WTC11 (cell line): ENCODE data around the gene LRRC32. TPM values are rescaled to one million over a fixed set of nuclear protein-coding genes. Genes with fewer than 3 reads are reported as not detected.

ENCODE experiments used
- ATAC-seq: fragments of 200-7000 bp; cut with Tn5 transposase; 2 replicates; pipeline ENCODE4 v1.10.0; 2021; ENCODE audit warnings: mild to moderate bottlenecking, moderate library complexity
- CTCF ChIA-PET: fragments of 300-600 bp; sonication (Branson Sonifier 250); formaldehyde crosslinking; loops from one replicate; lab custom pipeline; 2021; ENCODE audit warnings: antibody characterized with exemption; lab: Charles Lee
- POLR2A ChIA-PET: fragments of 350-600 bp; sonication (Branson Sonifier 250); formaldehyde crosslinking; loops from one replicate; lab custom pipeline; 2021; ENCODE audit warnings: antibody characterized with exemption; lab: Charles Lee
- DNase-seq: peaks from one replicate; pipeline ENCODE4 v3.0.0; 2021; ENCODE audit warnings: low spot score
- H3K27ac Mint-ChIP-seq: 2 replicates; pipeline ENCODE4 v1.8.0; 2021; ENCODE audit warnings: mixed read lengths
- H3K27me3 Mint-ChIP-seq: 2 replicates; pipeline ENCODE4 v1.8.0; 2021; ENCODE audit warnings: low read depth, mild to moderate bottlenecking, moderate library complexity, mixed read lengths
- H3K36me3 Mint-ChIP-seq: 2 replicates; pipeline ENCODE4 v1.8.0; 2021; ENCODE audit warnings: mixed read lengths
- H3K4me1 Mint-ChIP-seq: 2 replicates; pipeline ENCODE4 v1.8.0; 2022; ENCODE audit warnings: mixed read lengths
- H3K4me3 Mint-ChIP-seq: 2 replicates; pipeline ENCODE4 v1.8.0; 2021; ENCODE audit warnings: mild to moderate bottlenecking, moderate library complexity, mixed read lengths
- H3K9me3 Mint-ChIP-seq: 2 replicates; pipeline ENCODE4 v1.8.0; 2021; ENCODE audit warnings: mixed read lengths
- E2F1 ChIP-seq: sonication (generic); formaldehyde crosslinking; IDR thresholded peaks from 2 replicates; pipeline ENCODE4 v1.8.0; 2022; ENCODE audit warnings: mild to moderate bottlenecking, missing genetic modification reagents
- FOXP4 ChIP-seq: sonication (generic); formaldehyde crosslinking; IDR thresholded peaks from 2 replicates; pipeline ENCODE4 v1.8.0; 2022; ENCODE audit warnings: mild to moderate bottlenecking, missing genetic modification reagents
- HMGXB4 ChIP-seq: sonication (generic); formaldehyde crosslinking; IDR thresholded peaks from 2 replicates; pipeline ENCODE4 v1.8.1; 2023; ENCODE audit warnings: mild to moderate bottlenecking, moderate library complexity, missing genetic modification reagents
- NR1H2 ChIP-seq: sonication (generic); formaldehyde crosslinking; IDR thresholded peaks from 2 replicates; pipeline ENCODE4 v1.9.0; 2021; ENCODE audit warnings: mild to moderate bottlenecking, moderate library complexity, missing genetic modification reagents
- PREB ChIP-seq: sonication (generic); formaldehyde crosslinking; IDR thresholded peaks from 2 replicates; pipeline ENCODE4 v1.8.1; 2022; ENCODE audit warnings: mild to moderate bottlenecking, missing genetic modification reagents, moderate library complexity, borderline replicate concordance
- SMAD3 ChIP-seq: sonication (generic); formaldehyde crosslinking; IDR thresholded peaks from 2 replicates; pipeline ENCODE4 v1.8.0; 2022; ENCODE audit warnings: missing genetic modification reagents, mild to moderate bottlenecking, borderline replicate concordance
- USF1 ChIP-seq: sonication (generic); formaldehyde crosslinking; IDR thresholded peaks from 2 replicates; pipeline ENCODE4 v1.8.0; 2022; ENCODE audit warnings: mild to moderate bottlenecking, missing genetic modification reagents
- ZBTB21 ChIP-seq: sonication (generic); formaldehyde crosslinking; IDR thresholded peaks from 2 replicates; pipeline ENCODE4 v1.8.1; 2023; ENCODE audit warnings: mild to moderate bottlenecking, missing genetic modification reagents, borderline replicate concordance
- ZNF138 ChIP-seq: sonication (generic); formaldehyde crosslinking; conservative IDR thresholded peaks from 2 replicates; pipeline ENCODE4 v1.8.1; 2022; ENCODE audit warnings: mild to moderate bottlenecking, moderate library complexity, missing genetic modification reagents
- ZNF317 ChIP-seq: sonication (generic); formaldehyde crosslinking; IDR thresholded peaks from 2 replicates; pipeline ENCODE4 v1.8.1; 2023; ENCODE audit warnings: low read depth, mild to moderate bottlenecking, moderate library complexity, missing genetic modification reagents, borderline replicate concordance
- ZNF532 ChIP-seq: fragments of 250-450 bp; sonication (Bioruptor Pico); IDR thresholded peaks from 2 replicates; pipeline ENCODE4 v1.9.0; 2021; ENCODE audit warnings: mild to moderate bottlenecking, borderline replicate concordance
- total RNA-seq: library from RNA; stranded (reverse); gene quantifications from 3 replicates; pipeline ENCODE4 v1.2.3, GENCODE V29; 2021

The LRRC32 gene
- total RNA-seq, 1 experiment from 2014 or later, result 0.74 TPM

- CTCF ChIA-PET, result no interaction called here
- DNase-seq, result no peak
- Mint-ChIP-seq H3K9me3 (peaks cover 5% of the 10 kb centered on the region), H3K27me3 (no peaks in the 10 kb centered on the region), H3K36me3 (no peaks in the 10 kb centered on the region), H3K4me3 (no peak overlapping the region), H3K27ac (no peak overlapping the region), H3K4me1 (peaks cover 8% of the 10 kb centered on the region; the same call in 1 of the 2 replicates)
- TF ChIP-seq SMAD3 (no peak), FOXP4 (CRISPR knock-in tag) (no peak), ZNF138 (no peak), E2F1 (no peak), ZNF317 (CRISPR knock-in tag) (no peak), NR1H2 (CRISPR knock-in tag) (no peak), ZNF532 (CRISPR knock-in tag) (no peak), USF1 (CRISPR knock-in tag) (no peak), HMGXB4 (CRISPR knock-in tag) (no peak), PREB (CRISPR knock-in tag) (no peak), ZBTB21 (CRISPR knock-in tag) (no peak)
- POLR2A ChIA-PET, result no interaction called here
- ATAC-seq, result no peak
Measured at GRCh38 chr11:76625472-76626186, 44.9 kb downstream of the LRRC32 start.
